COR-L47 (cell line): ENCODE data around the gene GATD1.
A peak's percentile ranks its signal among the peaks of the same experiment; 100 is the strongest.

Experiments used
- DNase-seq: peaks from one replicate; lab custom pipeline; 2025; lab: John Stamatoyannopoulos, UW

GATD1 gene

GRCh38 chr11:778976-779954, 2.0 kb upstream of the GATD1 start:
- DNase-seq: no peak

GRCh38 chr11:776561-777287, 563 bp downstream of the GATD1 start:
- no peak for DNase-seq

- no peak for DNase-seq
These were observed 1.1 kb downstream of the GATD1 start for GRCh38 chr11:776263-776560.

GRCh38 chr11:774873-775592, 2.3 kb downstream of the GATD1 start:
- no peak for DNase-seq

GRCh38 chr11:773830-774229, 3.5 kb downstream of the GATD1 start:
- no peak for DNase-seq

GRCh38 chr11:773425-773824, 3.9 kb downstream of the GATD1 start:
- DNase-seq: no peak

GRCh38 chr11:772429-773390, 4.6 kb downstream of the GATD1 start:
- DNase-seq: no peak

GRCh38 chr11:771617-772204, 5.6 kb downstream of the GATD1 start:
- DNase-seq: no peak

- DNase-seq: no peak
These were observed 6.4 kb downstream of the GATD1 start for GRCh38 chr11:770642-771616.

GRCh38 chr11:769887-770641, 7.2 kb downstream of the GATD1 start:
- DNase-seq: no peak

- DNase-seq: no peak
These were observed 10.0 kb downstream of the GATD1 start for GRCh38 chr11:767238-767637.

GRCh38 chr11:766936-767210, 10.4 kb downstream of the GATD1 start:
- DNase-seq: no peak

GRCh38 chr11:766106-766935, 11.0 kb downstream of the GATD1 start:
- DNase-seq: no peak

GRCh38 chr11:765802-766091, 11.5 kb downstream of the GATD1 start:
- DNase-seq: no peak

- peak; percentile 25 for DNase-seq
These were observed 12.1 kb downstream of the GATD1 start for GRCh38 chr11:765025-765801.

- DNase-seq: no peak
These were observed 12.8 kb downstream of the GATD1 start for GRCh38 chr11:764322-765024.
